K562 (cell line): ENCODE data around the gene SLC29A3. TPM values are rescaled to one million over a fixed set of nuclear protein-coding genes. Genes with fewer than 3 reads are reported as not detected.
A peak's percentile ranks its signal among the peaks of the same experiment; 100 is the strongest.

Experiments used
- ATAC-seq: fragments of 200-7000 bp; cut with Tn5 transposase; 3 replicates; pipeline ENCODE4 v1.9.1; 2020; ENCODE audit warnings: moderate library complexity
- BruUV-seq: library from RNA; stranded (reverse); fragments of 400-500 nt; replicated peaks from 2 replicates; lab custom pipeline; 2021; lab: Mats Ljungman, UMichigan
- CTCF ChIA-PET: fragments of 300-600 bp; formaldehyde crosslinking; extraction: SDS; loops from one replicate; lab custom pipeline; 2021; ENCODE audit warnings: low intra/inter-chr PET ratio; lab: Yijun Ruan, JAX
- POLR2A ChIA-PET: fragments of 300-600, 350-650 bp; sonication (Branson Sonifier 250); formaldehyde crosslinking; extraction: SDS; loops from one replicate; lab custom pipeline; 2021; ENCODE audit warnings: antibody characterized with exemption, inconsistent platforms; lab: Yijun Ruan, JAX
- DNase-seq, 4 experiments: peaks; one replicate each; pipeline versions ENCODE4 v3.0.0 to v3.0.0-alpha.2; 2011 to 2018; ENCODE audit warnings: low spot score in 3 of 4, mixed read lengths in 3 of 4; ENCODE audit errors: extremely low read depth in 1 of 4
- FAIRE-seq: peaks from 2 replicates; lab custom pipeline; 2011; peaks lifted over from hg19 to GRCh38; lab: Jason Lieb, UNC
- H2AFZ ChIP-seq: 2 replicates; pipeline ENCODE4 v1.6.0; 2011; ENCODE audit warnings: low read depth, low read length, control low read depth, inconsistent platforms
- H3K27ac ChIP-seq: fragments of 200-600 bp; 3 replicates; pipeline ENCODE4 v1.8.0; 2011; ENCODE audit warnings: low read depth, mild to moderate bottlenecking, control low read depth, inconsistent platforms, low read length, moderate library complexity, mixed read lengths; ENCODE audit errors: extremely low read depth
- H3K27me3 ChIP-seq, 2 experiments: fragments of 300-600 bp in 1 of 2; 2 replicates in 1 of 2; 3 replicates in 1 of 2; pipeline versions ENCODE4 v1.6.0 to v1.8.0; 2011; ENCODE audit warnings: inconsistent platforms in 2 of 2, low read length in 2 of 2, mild to moderate bottlenecking in 1 of 2, mixed read lengths in 1 of 2, moderate library complexity in 1 of 2; ENCODE audit not compliant: control insufficient read depth in 2 of 2, insufficient read depth in 2 of 2
- H3K36me3 ChIP-seq: fragments of 300-600 bp; 3 replicates; pipeline ENCODE4 v1.8.0; 2011; ENCODE audit warnings: mild to moderate bottlenecking, low read length, inconsistent platforms; ENCODE audit not compliant: control insufficient read depth, insufficient read depth
- H3K4me1 ChIP-seq, 2 experiments: fragments of 200-600 bp in 1 of 2; replicated peaks in 1 of 2; 2 replicates in 1 of 2; 3 replicates in 1 of 2; pipeline versions ENCODE4 v1.5.1 to v1.8.0; 2011; ENCODE audit warnings: inconsistent platforms in 2 of 2, low read length in 2 of 2, mild to moderate bottlenecking in 1 of 2, mixed read lengths in 1 of 2, moderate library complexity in 1 of 2; ENCODE audit not compliant: control insufficient read depth in 2 of 2, insufficient read depth in 2 of 2
- H3K4me2 ChIP-seq: 2 replicates; pipeline ENCODE4 v1.6.1; 2011; ENCODE audit warnings: low read length, control low read depth, inconsistent platforms, mixed read lengths; ENCODE audit not compliant: insufficient read depth
- H3K4me3 ChIP-seq: fragments of 200-600 bp; sonication (generic), shearing (Covaris generic); 2 replicates; pipeline ENCODE4 v1.5.1; 2016; ENCODE audit warnings: control low read depth, inconsistent platforms
- H3K79me2 ChIP-seq: fragments of 200-600 bp; 3 replicates; pipeline ENCODE4 v1.8.0; 2011; ENCODE audit warnings: low read length, inconsistent platforms; ENCODE audit not compliant: control insufficient read depth, insufficient read depth
- H3K9ac ChIP-seq, 2 experiments: 2 replicates each; pipeline versions ENCODE4 v1.6.0 to v1.6.1; 2011; ENCODE audit warnings: low read depth in 2 of 2, low read length in 2 of 2, control low read depth in 1 of 2, inconsistent platforms in 1 of 2, mild to moderate bottlenecking in 1 of 2, mixed read lengths in 1 of 2; ENCODE audit not compliant: insufficient read depth in 1 of 2
- H3K9me1 ChIP-seq: one replicate; pipeline ENCODE4 v1.6.0; 2011; ENCODE audit warnings: inconsistent platforms, mild to moderate bottlenecking, low read length, moderate library complexity; ENCODE audit not compliant: control insufficient read depth, insufficient read depth
- H3K9me3 ChIP-seq: replicated peaks from 2 replicates; pipeline ENCODE4 v1.5.1; 2011; ENCODE audit warnings: low read depth, low read length, inconsistent platforms; ENCODE audit not compliant: control insufficient read depth, insufficient read depth
- H4K20me1 ChIP-seq: replicated peaks from 2 replicates; pipeline ENCODE4 v1.6.1; 2011; ENCODE audit warnings: low read length, inconsistent platforms, mixed read lengths; ENCODE audit not compliant: control insufficient read depth, insufficient read depth
- C11orf30 ChIP-seq: fragments of 450-650 bp; IDR thresholded peaks from 2 replicates; pipeline ENCODE4 v1.6.1; 2016; ENCODE audit warnings: low read depth, mild to moderate bottlenecking
- CAMTA2 ChIP-seq: fragments of 250-450 bp; sonication (Bioruptor Pico); conservative IDR thresholded peaks from 2 replicates; pipeline ENCODE4 v1.5.1; 2022
- DPF2 ChIP-seq: fragments of 450-650 bp; IDR thresholded peaks from 2 replicates; pipeline ENCODE4 v1.6.1; 2016
- FIP1L1 ChIP-seq: fragments of 200-400 bp; formaldehyde crosslinking; IDR thresholded peaks from 2 replicates; pipeline ENCODE4 v1.6.1; 2018; ENCODE audit warnings: mild to moderate bottlenecking, low read depth, low read length; ENCODE audit not compliant: poor library complexity, severe bottlenecking
- STAT5B ChIP-seq: fragments of 250-450 bp; sonication (Bioruptor Pico); IDR thresholded peaks from 2 replicates; pipeline ENCODE4 v1.8.0; 2021; ENCODE audit warnings: mild to moderate bottlenecking, inconsistent platforms
- ZBTB7A ChIP-seq: IDR thresholded peaks from 2 replicates; pipeline ENCODE4 v1.6.1; 2011; ENCODE audit warnings: low read depth, mild to moderate bottlenecking, low read length, moderate library complexity, borderline replicate concordance; ENCODE audit not compliant: control insufficient read depth
- ZKSCAN1 ChIP-seq: fragments of 150-350 bp; IDR thresholded peaks from 2 replicates; pipeline ENCODE4 v1.6.1; 2016; ENCODE audit warnings: low read depth, low read length
- ZNF133 ChIP-seq: fragments of 250-450 bp; sonication (Bioruptor Pico); IDR thresholded peaks from 2 replicates; pipeline ENCODE4 v1.4.0; 2020; ENCODE audit warnings: mild to moderate bottlenecking
- ZNF316 ChIP-seq: fragments of 450-650 bp; IDR thresholded peaks from 2 replicates; pipeline ENCODE4 v1.6.1; 2016
- ZNF507 ChIP-seq: conservative IDR thresholded peaks from 2 replicates; pipeline ENCODE4 v1.6.1; 2017; ENCODE audit warnings: missing genetic modification characterization, missing compliant biosample characterization
- ZSCAN32 ChIP-seq: fragments of 450-650 bp; formaldehyde crosslinking; IDR thresholded peaks from 2 replicates; pipeline ENCODE4 v1.4.0; 2020; ENCODE audit warnings: mild to moderate bottlenecking, moderate library complexity
- WGBS: fragments of 100-300 bp; shearing (Covaris generic); methylation state at CpG from one replicate; pipeline ENCODE4 v1.1.6; 2016; ENCODE audit warnings: low coverage, mixed read lengths; ENCODE audit not compliant: insufficient coverage; ENCODE audit errors: missing lambda C conversion rate; 5-methylcytosine and 5-hydroxymethylcytosine counted together
- in situ Hi-C: fragments of 300-500 bp; cut with MboI; formaldehyde crosslinking; loops from 4 replicates; pipeline ENCODE4 v1.15.0; 2018; ENCODE audit warnings: inconsistent platforms, mixed read lengths
- intact Hi-C: fragments of 100-400 bp; cut with micrococcal nuclease; formaldehyde crosslinking; loops from 2 replicates; pipeline ENCODE4 v1.14.2; 2022
- polyA plus RNA-seq, 8 experiments: library from polyadenylated mRNA; depleted of rRNA in 4 of 8; stranded (reverse) in 5 of 8; unstranded in 3 of 8; fragments of >200 nt; fragmentation: Nextera tagmentation in 2 of 8; fragmentation: Illumina TruSeq in 1 of 8; extraction: Ambion mirVana in 2 of 8; extraction: Trizol in 1 of 8; gene quantifications; 2 replicates each; pipeline versions ENCODE4 v1.2.1 to v1.2.3, GENCODE V29; 2011 to 2014; ENCODE audit warnings: inconsistent platforms in 1 of 8, missing spikeins in 1 of 8
- total RNA-seq, 7 experiments: library from RNA; depleted of rRNA in 6 of 7; stranded (reverse); fragments of >200 nt in 6 of 7; fragmentation: Illumina TruSeq in 2 of 7; extraction: Trizol in 2 of 7; gene quantifications; 2 replicates each; pipeline versions ENCODE4 v1.2.1 to v1.2.3, GENCODE V29; 2011 to 2021; ENCODE audit warnings: low replicate concordance in 1 of 7
- TF ChIP-seq, protein P1 (sequence below): fragments of 450-650 bp; formaldehyde crosslinking; IDR thresholded peaks from 2 replicates; pipeline ENCODE4 v1.4.0; 2022; ENCODE audit warnings: missing genetic modification characterization
- TF ChIP-seq, protein P2 (sequence below): sonication (generic); formaldehyde crosslinking; IDR thresholded peaks from 2 replicates; pipeline ENCODE4 v1.4.0; 2020; ENCODE audit warnings: mild to moderate bottlenecking, missing genetic modification reagents
- TF ChIP-seq, protein P3 (sequence below), 2 experiments: fragments of 250-450 bp in 1 of 2; fragments of 450-650 bp in 1 of 2; sonication (Bioruptor Pico) in 1 of 2; IDR thresholded peaks; 2 replicates each; pipeline versions ENCODE4 v1.6.1 to v1.8.0; 2016 to 2021; ENCODE audit warnings: mild to moderate bottlenecking in 2 of 2, moderate library complexity in 2 of 2, missing compliant biosample characterization in 1 of 2, missing genetic modification characterization in 1 of 2
- TF ChIP-seq, protein P4 (sequence below): fragments of 250-450 bp; sonication (Bioruptor Pico); IDR thresholded peaks from 2 replicates; pipeline ENCODE4 v1.8.0; 2022; ENCODE audit warnings: moderate library complexity, mild to moderate bottlenecking, inconsistent platforms

Gene SLC29A3
- total and polyA plus RNA-seq, 9 of the 15 experiments (the other 6 are each of a cell fraction or from before 2014, with no cell fraction given) = 2.1 to 10.7 (median 4.6) TPM

DNA sequence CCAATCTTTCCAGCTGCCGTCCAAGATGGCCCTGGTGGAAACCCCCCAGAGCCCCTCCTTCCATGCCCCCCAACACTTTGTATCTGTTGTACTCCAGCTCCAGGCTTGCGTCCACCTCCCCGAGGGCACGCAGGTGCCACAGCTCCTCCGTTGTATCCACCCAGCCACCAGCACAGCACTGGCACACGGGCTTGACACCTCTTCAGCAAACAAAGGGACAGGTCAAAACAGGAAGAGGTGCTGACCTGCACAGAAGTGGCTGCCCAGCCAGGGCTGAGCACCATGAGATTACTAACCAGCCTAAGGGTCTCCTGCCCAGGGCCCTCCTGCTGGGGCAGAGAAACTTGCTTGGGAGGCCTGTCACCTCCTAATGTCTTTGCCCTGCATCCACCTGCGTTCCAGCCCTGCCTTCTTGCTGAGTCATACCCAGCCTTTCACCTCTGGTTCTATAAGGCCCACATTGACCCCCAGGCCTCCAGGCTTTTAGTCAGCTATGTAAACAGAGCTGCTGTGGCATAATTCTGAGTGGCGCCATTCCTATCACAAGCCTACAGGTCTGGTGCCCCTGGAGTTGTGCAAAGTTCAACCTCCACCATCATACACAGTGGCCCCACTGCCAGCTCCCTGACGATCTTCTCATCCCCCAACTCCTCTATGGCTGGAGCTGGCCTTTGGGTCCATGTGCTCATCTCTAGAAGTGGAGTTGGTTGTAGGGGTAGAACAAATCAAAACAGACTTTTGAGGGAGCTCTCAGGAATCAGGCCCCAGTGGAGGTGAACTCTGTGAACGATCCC is 20.9 kb downstream of the SLC29A3 start (continued):
- no peak for TF ChIP-seq FIP1L1
- peak; percentile 80 for TF ChIP-seq ZNF316
- TF ChIP-seq, protein P1, sequence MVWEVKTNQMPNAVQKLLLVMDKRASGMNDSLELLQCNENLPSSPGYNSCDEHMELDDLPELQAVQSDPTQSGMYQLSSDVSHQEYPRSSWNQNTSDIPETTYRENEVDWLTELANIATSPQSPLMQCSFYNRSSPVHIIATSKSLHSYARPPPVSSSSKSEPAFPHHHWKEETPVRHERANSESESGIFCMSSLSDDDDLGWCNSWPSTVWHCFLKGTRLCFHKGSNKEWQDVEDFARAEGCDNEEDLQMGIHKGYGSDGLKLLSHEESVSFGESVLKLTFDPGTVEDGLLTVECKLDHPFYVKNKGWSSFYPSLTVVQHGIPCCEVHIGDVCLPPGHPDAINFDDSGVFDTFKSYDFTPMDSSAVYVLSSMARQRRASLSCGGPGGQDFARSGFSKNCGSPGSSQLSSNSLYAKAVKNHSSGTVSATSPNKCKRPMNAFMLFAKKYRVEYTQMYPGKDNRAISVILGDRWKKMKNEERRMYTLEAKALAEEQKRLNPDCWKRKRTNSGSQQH (CRISPR knock-in tag) = no peak

DNA sequence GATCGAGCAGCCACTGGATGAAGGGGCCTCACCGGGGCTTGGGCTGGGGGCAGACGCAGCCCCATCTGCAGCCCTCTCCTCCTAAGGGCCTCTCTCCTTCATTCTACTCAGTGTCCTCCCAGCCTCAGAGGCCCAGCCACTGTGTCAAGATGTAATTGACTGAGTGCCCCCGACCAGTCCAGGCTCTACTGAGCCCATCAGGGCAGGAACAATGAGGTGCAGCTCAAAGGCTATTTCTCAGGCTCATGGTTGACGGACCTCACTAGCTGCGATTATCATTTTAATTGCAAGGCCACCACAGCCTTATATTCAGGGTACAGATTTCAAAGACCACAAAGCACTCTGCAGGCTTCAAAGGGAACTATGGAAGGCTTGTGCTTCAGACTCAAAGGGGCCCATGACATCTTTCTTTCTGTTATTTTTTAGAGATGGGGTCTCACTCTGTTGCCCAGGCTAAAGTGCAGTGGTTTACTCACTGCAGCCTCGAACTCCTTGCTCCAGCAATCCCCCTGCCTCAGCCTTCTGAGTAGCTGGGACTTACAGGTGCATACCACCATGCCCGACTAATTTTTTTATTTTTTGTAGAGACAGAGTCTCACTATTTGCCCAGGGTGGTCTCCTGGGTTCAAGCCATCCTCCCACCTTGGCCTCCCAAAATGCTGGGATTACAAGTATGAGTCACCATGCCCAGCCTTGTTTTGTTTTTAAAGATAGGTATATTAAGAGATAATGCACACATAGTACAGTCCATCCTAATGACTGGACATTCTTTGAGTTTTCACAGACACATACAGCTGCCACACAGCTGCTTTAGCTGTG is 23.7 kb downstream of the SLC29A3 start:
- Histone ChIP-seq H3K36me3 (no peaks in the 10 kb centered on the region), H3K27ac (no peak overlapping the region), H4K20me1 (peaks cover 11% of the 10 kb centered on the region), H3K9me3 (no peaks in the 10 kb centered on the region), H3K9ac (0 out of 4 replicates have a peak overlapping the region, but pooled peaks of 1 of the 2 experiments have one; percentile 15), H3K4me3 (no peak overlapping the region), H3K4me1 (peaks cover 37 to 38% of the 10 kb centered on the region in 2 experiments), H3K79me2 (no peaks in the 10 kb centered on the region), H3K27me3 (no peaks in the 10 kb centered on the region), H3K9me1 (no peaks in the 10 kb centered on the region), H3K4me2 (no peak overlapping the region), H2AFZ (no peak overlapping the region)
- in situ Hi-C loops (no loop called here), intact Hi-C loops (no loop called here)
- no TSS peak for BruUV-seq
- DNase-seq (no peak), ATAC-seq (peak; percentile 20; the same call in 2 of the 3 replicates), FAIRE-seq (no peak)
- POLR2A ChIA-PET = interaction anchor here (1.0 to 2.2 kb wide), 6 partner anchors 9 to 125 kb away, joined by 3 to 11 read pairs (median 6); partner anchors contain the start of gene SLC29A3
- 69% methylated on average over 8 of the region's 8 CpGs for WGBS
- CTCF ChIA-PET = no interaction called here
- TF ChIP-seq ZSCAN32 (CRISPR knock-in tag) (no peak), ZNF507 (tag) (no peak), CAMTA2 (no peak), C11orf30 (peak; percentile 13; the same call in 1 of the 2 replicates), ZNF133 (CRISPR knock-in tag) (no peak), ZBTB7A (no peak), STAT5B (CRISPR knock-in tag) (no peak), DPF2 (peak; percentile 51), ZKSCAN1 (no peak)
- TF ChIP-seq, protein P2, sequence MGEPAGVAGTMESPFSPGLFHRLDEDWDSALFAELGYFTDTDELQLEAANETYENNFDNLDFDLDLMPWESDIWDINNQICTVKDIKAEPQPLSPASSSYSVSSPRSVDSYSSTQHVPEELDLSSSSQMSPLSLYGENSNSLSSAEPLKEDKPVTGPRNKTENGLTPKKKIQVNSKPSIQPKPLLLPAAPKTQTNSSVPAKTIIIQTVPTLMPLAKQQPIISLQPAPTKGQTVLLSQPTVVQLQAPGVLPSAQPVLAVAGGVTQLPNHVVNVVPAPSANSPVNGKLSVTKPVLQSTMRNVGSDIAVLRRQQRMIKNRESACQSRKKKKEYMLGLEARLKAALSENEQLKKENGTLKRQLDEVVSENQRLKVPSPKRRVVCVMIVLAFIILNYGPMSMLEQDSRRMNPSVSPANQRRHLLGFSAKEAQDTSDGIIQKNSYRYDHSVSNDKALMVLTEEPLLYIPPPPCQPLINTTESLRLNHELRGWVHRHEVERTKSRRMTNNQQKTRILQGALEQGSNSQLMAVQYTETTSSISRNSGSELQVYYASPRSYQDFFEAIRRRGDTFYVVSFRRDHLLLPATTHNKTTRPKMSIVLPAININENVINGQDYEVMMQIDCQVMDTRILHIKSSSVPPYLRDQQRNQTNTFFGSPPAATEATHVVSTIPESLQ (CRISPR knock-in tag) = no peak
- TF ChIP-seq, protein P3, sequence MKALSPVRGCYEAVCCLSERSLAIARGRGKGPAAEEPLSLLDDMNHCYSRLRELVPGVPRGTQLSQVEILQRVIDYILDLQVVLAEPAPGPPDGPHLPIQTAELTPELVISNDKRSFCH (CRISPR knock-in tag; IDR thresholded peaks at IDR 0.05) = no peak
- TF ChIP-seq, protein P3 (tag; IDR thresholded peaks at IDR 0.05) = no peak
- TF ChIP-seq, protein P4, sequence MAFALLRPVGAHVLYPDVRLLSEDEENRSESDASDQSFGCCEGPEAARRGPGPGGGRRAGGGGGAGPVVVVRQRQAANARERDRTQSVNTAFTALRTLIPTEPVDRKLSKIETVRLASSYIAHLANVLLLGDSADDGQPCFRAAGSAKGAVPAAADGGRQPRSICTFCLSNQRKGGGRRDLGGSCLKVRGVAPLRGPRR (CRISPR knock-in tag) = no peak
